PFSK-1 (cell line): ENCODE results near the gene SERPINF2.

Experiments
- FOXP2 ChIP-seq: optimal IDR thresholded peaks from 2 replicates; pipeline ENCODE3; 2011; ENCODE audit warnings: borderline replicate concordance, control low read depth, inconsistent platforms; ENCODE audit not compliant: insufficient read depth; ENCODE audit errors: extremely low read length, extremely low read depth
- POLR2AphosphoS5 ChIP-seq: IDR thresholded peaks from 2 replicates; pipeline ENCODE4 v1.6.1; 2012; ENCODE audit warnings: low read depth, mild to moderate bottlenecking, control low read depth, low read length, moderate library complexity
- REST ChIP-seq, 2 experiments: IDR thresholded peaks; 2 replicates each; pipeline versions ENCODE4 v1.6.1 to v1.8.0; 2011 to 2012; ENCODE audit warnings: low read depth in 2 of 2, low read length in 2 of 2, control low read depth in 1 of 2, inconsistent platforms in 1 of 2, mild to moderate bottlenecking in 1 of 2, moderate library complexity in 1 of 2; ENCODE audit not compliant: insufficient read depth in 1 of 2
- SIN3A ChIP-seq: IDR thresholded peaks from 2 replicates; pipeline ENCODE4 v1.6.1; 2012; ENCODE audit warnings: mild to moderate bottlenecking, low read length, moderate library complexity, borderline replicate concordance; ENCODE audit not compliant: insufficient read depth
- TAF1 ChIP-seq: IDR thresholded peaks from 2 replicates; pipeline ENCODE4 v1.6.1; 2012; ENCODE audit warnings: low read length, control low read depth, borderline replicate concordance; ENCODE audit not compliant: insufficient read depth

The SERPINF2 gene

GRCh38 chr17:1703063-1703462 is 39.6 kb upstream of the SERPINF2 start:
- no peak for TF ChIP-seq FOXP2
- TF ChIP-seq TAF1 = no peak
- TF ChIP-seq POLR2AphosphoS5 = no peak
- no peak for TF ChIP-seq REST (IDR thresholded peaks at IDR 0.05; ENCODE audit: insufficient read depth in 1 of 2, low read depth in 2 of 2, low read length in 2 of 2)
- TF ChIP-seq SIN3A = no peak

GRCh38 chr17:1705004-1705403 is 37.7 kb upstream of the SERPINF2 start:
- no peak for TF ChIP-seq POLR2AphosphoS5
- TF ChIP-seq FOXP2 = no peak

GRCh38 chr17:1707107-1707506 is 35.6 kb upstream of the SERPINF2 start:
- TF ChIP-seq POLR2AphosphoS5 (no peak), REST (IDR thresholded peaks at IDR 0.05; ENCODE audit: insufficient read depth in 1 of 2, low read depth in 2 of 2, low read length in 2 of 2) (no peak), SIN3A (no peak), FOXP2 (no peak), TAF1 (no peak)

GRCh38 chr17:1709403-1709951 is 33.2 kb upstream of the SERPINF2 start:
- TF ChIP-seq TAF1 (no peak), FOXP2 (no peak), POLR2AphosphoS5 (no peak), SIN3A (no peak)

GRCh38 chr17:1709971-1710806 is 32.5 kb upstream of the SERPINF2 start, which contains the start of gene TLCD2:
Gene TLCD2 (minus strand): TSS chr17:1710377. CDS start chr17:1710242, 135 bp downstream.
- TF ChIP-seq SIN3A (no peak), POLR2AphosphoS5 (peak; percentile 50; the same call in 1 of the 2 replicates)

GRCh38 chr17:1710807-1711553 is 31.7 kb upstream of the SERPINF2 start:
- TF ChIP-seq FOXP2 (no peak), POLR2AphosphoS5 (no peak), TAF1 (no peak), SIN3A (no peak), REST (IDR thresholded peaks at IDR 0.05; ENCODE audit: insufficient read depth in 1 of 2, low read depth in 2 of 2, low read length in 2 of 2) (no peak)
